Mesothelial cell of epicardium (in vitro differentiated cells): Measurements from ENCODE around the gene TOMM5. TPM values are rescaled to one million over a fixed set of nuclear protein-coding genes. Genes with fewer than 3 reads are reported as not detected.

Experiments used
- DNase-seq, 2 experiments: peaks; one replicate each; pipeline ENCODE4 v3.0.0; 2021; ENCODE audit warnings: low spot score in 2 of 2; ENCODE audit not compliant: unreplicated experiment in 2 of 2
- H3K27ac Mint-ChIP-seq: 2 replicates; pipeline ENCODE4 v1.8.0; 2021; ENCODE audit warnings: mixed read lengths
- H3K27me3 Mint-ChIP-seq: 2 replicates; pipeline ENCODE4 v1.8.0; 2021; ENCODE audit warnings: low read depth, mixed read lengths
- H3K36me3 Mint-ChIP-seq: 2 replicates; pipeline ENCODE4 v1.8.0; 2021; ENCODE audit warnings: mixed read lengths
- H3K4me1 Mint-ChIP-seq: 2 replicates; pipeline ENCODE4 v1.8.0; 2021; ENCODE audit warnings: mixed read lengths
- H3K4me3 Mint-ChIP-seq: 2 replicates; pipeline ENCODE4 v1.8.0; 2021; ENCODE audit warnings: mild to moderate bottlenecking, moderate library complexity, mixed read lengths
- H3K9me3 Mint-ChIP-seq: 2 replicates; pipeline ENCODE4 v1.8.0; 2021; ENCODE audit warnings: mixed read lengths
- total RNA-seq: library from RNA; stranded (reverse); gene quantifications from 3 replicates; pipeline ENCODE4 v1.2.1, GENCODE V29; 2021
- TF ChIP-seq, protein P1 (sequence below): fragments of 200-600 bp; sonication (generic); IDR thresholded peaks from one replicate; pipeline ENCODE4 v1.5.0; 2021; ENCODE audit warnings: antibody characterized with exemption; ENCODE audit not compliant: unreplicated experiment

TOMM5 gene
- total RNA-seq, 1 donor from 2014 or later = 83.4 TPM

DNA sequence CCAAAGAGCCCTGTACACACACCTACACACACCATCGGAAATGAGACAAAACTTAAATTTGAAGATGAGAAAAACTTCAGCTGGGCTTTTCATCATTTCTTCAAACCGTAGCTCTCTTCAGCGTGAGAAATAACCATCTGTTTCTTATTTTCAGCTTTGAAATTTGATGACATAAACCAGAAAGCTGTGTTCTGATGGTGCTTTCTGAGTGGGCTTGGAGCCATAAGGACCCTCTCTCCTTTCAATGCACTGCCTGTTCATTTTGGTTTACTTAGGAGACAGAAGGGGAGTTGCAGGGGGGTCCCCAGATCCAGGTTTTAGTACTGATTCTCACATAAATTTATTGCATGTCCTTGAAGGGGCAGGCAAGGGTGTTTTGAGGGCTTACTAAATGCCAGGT is 25.7 kb downstream of the TOMM5 start:
- H3K4me3 Mint-ChIP-seq = no peak overlapping the region

DNA sequence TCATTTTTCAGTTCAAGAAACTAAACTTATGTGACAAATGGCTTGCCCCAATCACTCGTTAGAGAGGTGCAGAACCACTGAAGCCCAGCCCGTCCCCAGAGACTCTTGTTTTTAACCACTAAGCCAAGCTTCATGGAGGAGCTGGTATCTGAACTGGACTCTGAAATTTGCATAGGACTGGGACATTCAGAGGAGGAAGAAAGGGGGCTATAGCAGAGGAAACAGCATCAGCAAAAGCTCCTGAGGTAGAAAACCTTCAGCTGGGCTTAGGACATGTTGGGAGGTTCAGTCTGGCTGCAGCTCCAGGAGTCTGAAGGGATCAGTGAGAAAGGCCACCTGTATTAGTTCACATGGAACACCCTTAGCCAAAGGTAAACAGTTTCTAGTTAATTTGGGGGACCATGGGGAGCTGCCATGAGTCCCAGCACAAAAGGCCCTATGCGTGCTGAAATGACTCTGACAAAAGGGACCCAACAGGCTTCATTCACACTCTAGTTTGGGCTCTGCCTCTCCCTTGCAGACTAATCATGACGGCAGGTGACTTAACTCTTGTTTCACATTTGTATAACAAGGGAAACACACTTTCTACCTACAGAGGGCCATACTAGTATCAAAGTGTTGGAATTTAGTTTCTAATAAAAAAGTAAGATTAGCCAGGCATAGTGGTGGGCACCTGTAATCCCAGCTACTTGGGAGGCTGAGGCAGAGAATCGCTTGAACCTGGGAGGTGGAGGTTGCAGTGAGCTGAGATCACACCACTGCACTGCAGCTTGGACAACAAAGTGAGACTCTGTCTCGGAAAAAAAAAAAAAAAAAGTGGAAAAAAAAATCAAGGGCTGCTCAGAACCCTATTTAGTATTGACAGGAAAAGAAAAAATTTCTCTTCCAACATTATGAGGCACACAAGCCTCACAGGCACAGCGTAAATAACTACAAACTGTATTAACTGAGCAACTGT is 26.5 kb downstream of the TOMM5 start:
- DNase-seq = no peak
- H3K4me3 Mint-ChIP-seq = no peak overlapping the region
- H3K36me3 Mint-ChIP-seq = peaks cover 27% of the 10 kb centered on the region
- no peak overlapping the region for H3K27ac Mint-ChIP-seq
- peaks cover 20% of the 10 kb centered on the region for H3K9me3 Mint-ChIP-seq
- no peaks in the 10 kb centered on the region for H3K27me3 Mint-ChIP-seq
- TF ChIP-seq, protein P1, sequence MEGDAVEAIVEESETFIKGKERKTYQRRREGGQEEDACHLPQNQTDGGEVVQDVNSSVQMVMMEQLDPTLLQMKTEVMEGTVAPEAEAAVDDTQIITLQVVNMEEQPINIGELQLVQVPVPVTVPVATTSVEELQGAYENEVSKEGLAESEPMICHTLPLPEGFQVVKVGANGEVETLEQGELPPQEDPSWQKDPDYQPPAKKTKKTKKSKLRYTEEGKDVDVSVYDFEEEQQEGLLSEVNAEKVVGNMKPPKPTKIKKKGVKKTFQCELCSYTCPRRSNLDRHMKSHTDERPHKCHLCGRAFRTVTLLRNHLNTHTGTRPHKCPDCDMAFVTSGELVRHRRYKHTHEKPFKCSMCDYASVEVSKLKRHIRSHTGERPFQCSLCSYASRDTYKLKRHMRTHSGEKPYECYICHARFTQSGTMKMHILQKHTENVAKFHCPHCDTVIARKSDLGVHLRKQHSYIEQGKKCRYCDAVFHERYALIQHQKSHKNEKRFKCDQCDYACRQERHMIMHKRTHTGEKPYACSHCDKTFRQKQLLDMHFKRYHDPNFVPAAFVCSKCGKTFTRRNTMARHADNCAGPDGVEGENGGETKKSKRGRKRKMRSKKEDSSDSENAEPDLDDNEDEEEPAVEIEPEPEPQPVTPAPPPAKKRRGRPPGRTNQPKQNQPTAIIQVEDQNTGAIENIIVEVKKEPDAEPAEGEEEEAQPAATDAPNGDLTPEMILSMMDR = no peak
- no peaks in the 10 kb centered on the region for H3K4me1 Mint-ChIP-seq

More for the DNA sequence above, 25.7 kb downstream of the TOMM5 start:
- TF ChIP-seq, protein P1 = no peak
- no peaks in the 10 kb centered on the region for H3K4me1 Mint-ChIP-seq
- H3K9me3 Mint-ChIP-seq = peaks cover 20% of the 10 kb centered on the region
- H3K27ac Mint-ChIP-seq = no peak overlapping the region
- no peak for DNase-seq
- peaks cover 27% of the 10 kb centered on the region for H3K36me3 Mint-ChIP-seq
- no peaks in the 10 kb centered on the region for H3K27me3 Mint-ChIP-seq

DNA sequence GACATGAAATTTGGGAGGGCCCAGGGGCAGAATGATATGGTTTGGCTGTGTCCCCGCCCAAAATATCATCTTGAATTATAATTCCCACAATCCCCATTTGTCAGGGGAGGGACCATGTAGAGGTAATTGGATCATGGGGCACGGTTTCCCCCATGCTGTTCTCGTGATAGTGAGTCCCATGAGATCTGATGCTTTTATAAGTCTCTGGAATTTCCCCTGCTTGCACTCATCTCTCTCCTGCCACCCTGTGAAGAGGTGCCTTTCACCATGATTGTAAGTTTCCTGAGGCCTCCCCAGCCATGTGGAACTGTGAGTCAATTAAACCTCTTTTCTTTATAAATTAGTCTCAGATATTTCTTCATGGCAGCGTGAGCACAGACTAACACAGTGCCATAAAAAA is 27.5 kb downstream of the TOMM5 start:
- Mint-ChIP-seq H3K9me3 (peaks cover 20% of the 10 kb centered on the region), H3K27me3 (no peaks in the 10 kb centered on the region), H3K36me3 (peaks cover 27% of the 10 kb centered on the region), H3K27ac (no peak overlapping the region), H3K4me1 (no peaks in the 10 kb centered on the region), H3K4me3 (no peak overlapping the region)
- TF ChIP-seq, protein P1 = no peak
- DNase-seq = no peak

DNA sequence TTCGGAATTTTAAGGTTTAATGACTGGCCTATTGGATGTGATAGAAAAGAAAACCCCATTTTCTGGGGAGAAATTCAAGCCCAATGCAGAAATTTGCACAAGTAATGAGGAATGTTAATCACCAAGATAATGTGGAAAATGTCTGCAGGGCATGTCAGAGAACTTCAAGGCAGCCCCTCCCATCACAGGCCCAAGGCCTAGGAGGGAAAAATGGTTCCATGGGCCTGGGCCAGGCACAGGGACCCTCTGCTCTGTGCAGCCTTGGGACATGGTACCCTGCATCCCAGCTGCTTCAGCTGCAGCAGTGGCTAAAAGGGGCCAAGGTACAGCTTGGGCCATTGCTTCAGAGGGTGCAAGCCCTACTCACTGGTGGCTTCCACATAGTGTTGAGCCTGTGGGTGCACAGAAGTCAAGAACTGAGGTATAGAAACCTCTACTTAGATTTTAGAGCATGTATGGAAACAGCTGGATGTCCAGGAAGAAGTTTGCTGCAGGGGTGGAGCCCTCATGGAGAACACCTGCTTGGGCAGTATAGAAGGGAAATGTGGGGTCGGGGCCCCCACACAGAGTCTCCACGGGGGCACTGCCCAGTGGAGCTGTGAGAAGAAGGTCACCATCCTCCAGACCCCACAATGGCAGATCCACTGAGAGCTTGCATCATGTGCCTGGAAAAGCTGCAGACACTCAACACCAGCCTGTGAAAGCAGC is 28.4 kb downstream of the TOMM5 start:
- Mint-ChIP-seq H3K9me3 (peaks cover 20% of the 10 kb centered on the region), H3K4me3 (no peak overlapping the region), H3K27me3 (no peaks in the 10 kb centered on the region), H3K4me1 (no peaks in the 10 kb centered on the region), H3K27ac (no peak overlapping the region), H3K36me3 (peaks cover 27% of the 10 kb centered on the region)
- TF ChIP-seq, protein P1 = no peak
- DNase-seq = no peak

DNA sequence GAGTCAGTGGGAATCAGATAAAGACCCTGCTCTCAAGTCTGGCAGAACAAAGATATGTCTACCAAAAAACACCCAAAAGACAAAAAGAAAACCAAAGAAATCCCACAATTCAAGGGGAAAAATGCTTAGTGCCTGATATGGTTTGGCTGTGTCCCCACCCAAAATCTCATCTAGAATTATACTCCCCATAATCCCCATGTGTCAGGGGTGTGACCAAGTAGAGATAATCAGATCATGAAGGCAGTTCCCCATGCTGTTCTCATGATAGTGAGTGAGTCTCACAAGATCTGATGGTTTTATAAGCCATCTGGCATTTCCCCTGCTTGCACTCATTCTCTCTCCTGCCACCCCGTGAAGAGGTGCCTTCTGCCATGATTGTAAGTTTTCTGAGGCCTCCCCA is 29.6 kb downstream of the TOMM5 start:
- H3K27ac Mint-ChIP-seq = no peak overlapping the region
- H3K4me1 Mint-ChIP-seq = no peaks in the 10 kb centered on the region
- H3K27me3 Mint-ChIP-seq = no peaks in the 10 kb centered on the region
- H3K4me3 Mint-ChIP-seq = no peak overlapping the region
- DNase-seq = no peak
- H3K9me3 Mint-ChIP-seq = peaks cover 20% of the 10 kb centered on the region
- peaks cover 27% of the 10 kb centered on the region for H3K36me3 Mint-ChIP-seq
- TF ChIP-seq, protein P1 = no peak
